HG03139 (cell line): ENCODE data around the gene RREB1.

Experiments
- ATAC-seq: cut with Tn5 transposase; IDR thresholded peaks from one replicate; pipeline ENCODE4 v1.9.1; 2021; ENCODE audit not compliant: unreplicated experiment

RREB1 gene, protein sequence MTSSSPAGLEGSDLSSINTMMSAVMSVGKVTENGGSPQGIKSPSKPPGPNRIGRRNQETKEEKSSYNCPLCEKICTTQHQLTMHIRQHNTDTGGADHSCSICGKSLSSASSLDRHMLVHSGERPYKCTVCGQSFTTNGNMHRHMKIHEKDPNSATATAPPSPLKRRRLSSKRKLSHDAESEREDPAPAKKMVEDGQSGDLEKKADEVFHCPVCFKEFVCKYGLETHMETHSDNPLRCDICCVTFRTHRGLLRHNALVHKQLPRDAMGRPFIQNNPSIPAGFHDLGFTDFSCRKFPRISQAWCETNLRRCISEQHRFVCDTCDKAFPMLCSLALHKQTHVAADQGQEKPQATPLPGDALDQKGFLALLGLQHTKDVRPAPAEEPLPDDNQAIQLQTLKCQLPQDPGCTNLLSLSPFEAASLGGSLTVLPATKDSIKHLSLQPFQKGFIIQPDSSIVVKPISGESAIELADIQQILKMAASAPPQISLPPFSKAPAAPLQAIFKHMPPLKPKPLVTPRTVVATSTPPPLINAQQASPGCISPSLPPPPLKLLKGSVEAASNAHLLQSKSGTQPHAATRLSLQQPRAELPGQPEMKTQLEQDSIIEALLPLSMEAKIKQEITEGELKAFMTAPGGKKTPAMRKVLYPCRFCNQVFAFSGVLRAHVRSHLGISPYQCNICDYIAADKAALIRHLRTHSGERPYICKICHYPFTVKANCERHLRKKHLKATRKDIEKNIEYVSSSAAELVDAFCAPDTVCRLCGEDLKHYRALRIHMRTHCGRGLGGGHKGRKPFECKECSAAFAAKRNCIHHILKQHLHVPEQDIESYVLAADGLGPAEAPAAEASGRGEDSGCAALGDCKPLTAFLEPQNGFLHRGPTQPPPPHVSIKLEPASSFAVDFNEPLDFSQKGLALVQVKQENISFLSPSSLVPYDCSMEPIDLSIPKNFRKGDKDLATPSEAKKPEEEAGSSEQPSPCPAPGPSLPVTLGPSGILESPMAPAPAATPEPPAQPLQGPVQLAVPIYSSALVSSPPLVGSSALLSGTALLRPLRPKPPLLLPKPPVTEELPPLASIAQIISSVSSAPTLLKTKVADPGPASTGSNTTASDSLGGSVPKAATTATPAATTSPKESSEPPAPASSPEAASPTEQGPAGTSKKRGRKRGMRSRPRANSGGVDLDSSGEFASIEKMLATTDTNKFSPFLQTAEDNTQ (N-terminal part only)

GRCh38 chr6:7107578-7108195, at the start of gene RREB1:
TSS of gene RREB1 (plus strand) at chr6:7107961. CDS start at chr6:7181912, 73,951 bp downstream.
- ATAC-seq, result peak; percentile 42

- ATAC-seq, result no peak
These were observed 49.4 kb upstream of the RREB1 start for GRCh38 chr6:7058250-7058923.

GRCh38 chr6:7060769-7061516, 46.8 kb upstream of the RREB1 start:
- no peak for ATAC-seq

DNA sequence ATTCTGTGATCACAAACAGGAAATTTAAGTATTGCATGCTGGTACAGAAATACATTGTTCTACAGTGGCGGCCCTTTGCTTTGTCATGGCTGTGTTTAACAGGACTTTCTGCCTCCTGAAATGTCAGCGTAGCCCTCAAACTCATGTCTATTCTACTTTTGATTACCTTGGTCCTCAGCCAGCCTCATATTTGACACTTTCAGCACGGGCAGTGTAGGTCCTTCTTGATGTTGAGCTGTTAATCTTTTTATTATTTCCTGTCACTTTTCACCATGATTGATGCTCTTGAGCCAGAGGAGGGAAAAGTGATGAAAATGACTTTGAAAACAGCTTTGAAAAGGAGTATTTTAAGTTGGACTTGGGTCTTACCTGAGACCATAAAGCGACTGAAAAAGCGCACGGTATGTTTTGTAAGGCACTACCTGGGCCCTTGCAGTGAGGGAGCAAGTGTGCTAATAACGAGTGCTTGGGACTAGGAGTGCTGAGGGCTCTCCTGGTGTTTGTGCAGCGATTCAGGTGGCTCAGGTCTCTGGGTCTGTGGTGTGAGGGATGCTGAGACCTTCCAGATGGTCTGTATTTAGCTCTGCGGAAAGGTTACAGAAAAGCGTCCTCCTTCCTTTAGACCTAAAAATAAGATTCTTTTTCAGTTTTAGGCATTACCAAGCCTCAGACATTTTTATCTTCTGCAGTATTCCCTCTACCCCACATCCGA, 45.2 kb upstream of the RREB1 start:
- no peak for ATAC-seq

DNA sequence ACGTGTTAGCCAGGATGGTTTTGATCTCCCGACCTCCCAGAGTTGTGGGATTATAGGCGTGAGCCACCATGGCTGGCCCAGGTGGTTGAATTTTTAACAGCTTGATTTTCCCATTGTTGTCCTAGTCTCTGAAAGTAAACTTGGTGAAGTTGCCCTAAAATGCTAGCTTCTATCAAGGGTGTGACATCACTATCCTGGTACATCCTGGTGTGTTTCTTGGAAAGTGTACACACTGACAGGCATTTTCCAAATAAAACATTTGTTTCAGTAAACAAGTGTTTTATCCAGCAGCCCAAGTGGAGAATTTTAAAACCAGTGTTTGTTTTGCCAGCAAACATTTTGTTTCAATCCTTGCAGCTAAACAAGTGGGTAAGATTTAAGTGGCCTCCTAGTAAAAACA, 40.5 kb upstream of the RREB1 start:
- no peak for ATAC-seq

DNA sequence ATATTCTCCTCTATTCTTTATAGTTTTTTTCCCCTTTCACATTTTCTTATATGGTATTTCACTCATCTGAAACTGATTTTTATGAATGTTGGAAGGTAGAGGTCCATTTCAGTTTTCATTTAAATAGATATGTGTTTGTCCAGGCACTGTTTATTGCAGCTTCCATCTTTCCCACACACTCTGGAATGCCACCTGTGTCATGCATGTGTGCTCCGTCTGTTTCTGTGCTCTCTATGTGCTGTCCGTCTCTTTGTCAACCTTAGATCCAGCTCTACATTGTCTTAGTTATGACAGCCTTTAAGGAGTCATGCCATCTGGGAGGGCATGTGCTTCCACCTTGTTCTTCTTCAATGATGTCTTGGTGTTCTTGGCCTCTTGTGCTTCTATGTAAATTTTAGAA, 36.4 kb upstream of the RREB1 start:
- ATAC-seq, result no peak

- no peak for ATAC-seq
These were observed 34.5 kb upstream of the RREB1 start for GRCh38 chr6:7073082-7073820.

DNA sequence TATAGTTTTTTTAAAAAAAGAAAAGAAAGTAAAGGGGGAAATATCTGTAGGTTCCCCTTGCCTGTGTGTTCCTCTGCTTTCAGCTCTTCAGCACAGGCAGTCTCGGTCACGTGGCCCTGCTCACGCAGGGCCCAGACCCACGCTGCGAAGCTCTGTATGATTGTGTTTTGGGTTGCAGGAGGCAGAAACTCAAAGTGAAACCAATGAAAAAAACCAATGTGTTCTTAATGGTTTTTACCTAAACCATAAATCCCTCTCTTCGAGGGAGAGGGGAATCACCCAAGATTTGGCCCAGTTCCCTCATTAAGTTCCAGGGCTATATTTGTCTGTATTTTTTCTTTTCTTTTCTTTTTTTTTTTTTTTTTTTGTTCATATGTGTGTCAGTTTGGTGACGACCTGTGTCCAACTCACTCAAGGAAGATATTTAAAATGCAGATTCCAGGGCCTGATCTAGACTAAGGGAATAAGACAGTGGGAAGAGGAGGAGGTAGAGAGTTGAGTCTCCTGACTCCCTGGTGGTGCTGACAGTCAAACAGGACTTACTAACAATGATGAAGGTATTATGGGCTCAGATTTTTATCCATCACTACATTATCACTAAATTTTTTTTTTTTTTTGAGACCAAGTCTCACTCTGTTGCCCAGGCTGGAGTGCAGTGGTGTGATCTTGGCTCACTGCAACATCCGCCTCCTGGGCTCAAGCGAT, 33.8 kb upstream of the RREB1 start:
- peak; percentile 94 for ATAC-seq

DNA sequence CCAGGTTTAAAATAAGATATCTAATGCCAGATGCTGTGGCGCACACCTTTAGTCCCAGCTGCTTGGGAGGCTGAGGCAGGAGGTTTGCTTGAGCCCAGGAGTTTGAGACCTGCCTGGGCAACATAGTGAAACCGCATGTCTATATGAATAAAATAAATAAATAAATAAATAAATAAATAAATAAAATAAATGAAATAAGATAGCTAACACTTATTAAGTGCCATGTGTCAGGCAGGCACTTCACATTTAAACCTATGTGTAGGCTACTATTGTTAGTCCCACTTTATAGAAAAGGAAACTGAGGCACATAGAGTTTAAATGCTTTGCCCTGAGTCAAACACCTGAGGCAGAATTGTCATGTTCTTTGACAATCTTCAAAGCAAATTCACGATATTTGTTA, 32.9 kb upstream of the RREB1 start:
- no peak for ATAC-seq

- ATAC-seq, result no peak
These were observed 32.3 kb upstream of the RREB1 start for GRCh38 chr6:7075341-7076000.

- no peak for ATAC-seq
These were observed 29.9 kb upstream of the RREB1 start for GRCh38 chr6:7077856-7078255.

DNA sequence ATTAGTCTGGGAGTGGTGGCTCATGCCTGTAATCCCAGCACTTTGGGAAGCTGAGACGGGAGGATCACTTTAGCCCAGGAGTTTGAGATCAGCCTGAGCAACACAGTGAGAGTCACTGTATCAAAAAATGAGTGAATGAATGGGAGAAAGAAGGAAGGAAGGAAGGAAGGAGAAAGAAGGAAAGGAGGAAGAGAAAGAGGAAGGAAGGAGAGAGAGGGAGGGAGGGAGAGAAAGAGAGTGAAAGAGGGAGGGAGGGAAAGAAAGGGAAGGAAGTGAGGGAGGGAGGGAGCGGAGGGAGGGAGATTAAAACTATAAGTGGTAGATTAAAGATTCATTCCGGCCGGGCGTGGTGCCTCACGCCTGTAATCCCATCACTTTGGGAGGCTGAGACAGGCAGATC, 28.9 kb upstream of the RREB1 start:
- no peak for ATAC-seq

- no peak for ATAC-seq
These were observed 27.4 kb upstream of the RREB1 start for GRCh38 chr6:7080311-7080710.

GRCh38 chr6:7085911-7086310, 21.9 kb upstream of the RREB1 start:
- ATAC-seq, result no peak

DNA sequence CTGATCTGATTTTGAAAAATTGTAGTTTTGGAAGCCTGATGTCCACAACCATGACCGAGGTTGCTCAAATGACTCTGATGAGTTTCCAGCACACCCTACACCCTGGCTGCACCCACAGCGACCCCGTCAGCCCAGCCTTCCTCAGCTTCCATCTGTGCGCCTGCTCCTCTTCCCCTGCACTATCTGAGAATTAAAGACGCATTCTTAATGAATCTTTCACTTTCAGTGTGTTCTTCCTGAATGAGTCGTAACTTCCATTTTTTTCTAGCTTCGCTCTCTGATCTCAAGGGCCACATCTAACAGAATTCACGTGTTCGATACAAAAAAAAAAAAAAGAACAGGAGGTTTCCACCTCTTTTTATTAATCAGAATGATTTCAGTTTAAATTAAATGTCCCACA, 21.3 kb upstream of the RREB1 start:
- peak; percentile 41 for ATAC-seq

GRCh38 chr6:7087066-7087465, 20.7 kb upstream of the RREB1 start:
- ATAC-seq, result no peak

- no peak for ATAC-seq
These were observed 20.2 kb upstream of the RREB1 start for GRCh38 chr6:7087491-7087979.
